Iris pigment epithelial cell (primary cell): ENCODE measurements around the gene ELMO3.
A peak's percentile ranks its signal among the peaks of the same experiment; 100 is the strongest.

Experiments
- DNase-seq: peaks from one replicate; pipeline ENCODE4 v3.0.0-alpha.2; 2011; ENCODE audit warnings: low read depth

Gene ELMO3, protein sequence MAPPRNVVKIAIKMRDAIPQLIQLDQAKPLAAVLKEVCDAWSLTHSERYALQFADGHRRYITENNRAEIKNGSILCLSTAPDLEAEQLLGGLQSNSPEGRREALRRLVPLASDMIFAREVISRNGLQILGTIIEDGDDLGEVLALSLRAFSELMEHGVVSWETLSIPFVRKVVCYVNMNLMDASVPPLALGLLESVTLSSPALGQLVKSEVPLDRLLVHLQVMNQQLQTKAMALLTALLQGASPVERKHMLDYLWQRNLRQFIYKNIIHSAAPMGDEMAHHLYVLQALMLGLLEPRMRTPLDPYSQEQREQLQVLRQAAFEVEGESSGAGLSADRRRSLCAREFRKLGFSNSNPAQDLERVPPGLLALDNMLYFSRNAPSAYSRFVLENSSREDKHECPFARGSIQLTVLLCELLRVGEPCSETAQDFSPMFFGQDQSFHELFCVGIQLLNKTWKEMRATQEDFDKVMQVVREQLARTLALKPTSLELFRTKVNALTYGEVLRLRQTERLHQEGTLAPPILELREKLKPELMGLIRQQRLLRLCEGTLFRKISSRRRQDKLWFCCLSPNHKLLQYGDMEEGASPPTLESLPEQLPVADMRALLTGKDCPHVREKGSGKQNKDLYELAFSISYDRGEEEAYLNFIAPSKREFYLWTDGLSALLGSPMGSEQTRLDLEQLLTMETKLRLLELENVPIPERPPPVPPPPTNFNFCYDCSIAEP

DNA sequence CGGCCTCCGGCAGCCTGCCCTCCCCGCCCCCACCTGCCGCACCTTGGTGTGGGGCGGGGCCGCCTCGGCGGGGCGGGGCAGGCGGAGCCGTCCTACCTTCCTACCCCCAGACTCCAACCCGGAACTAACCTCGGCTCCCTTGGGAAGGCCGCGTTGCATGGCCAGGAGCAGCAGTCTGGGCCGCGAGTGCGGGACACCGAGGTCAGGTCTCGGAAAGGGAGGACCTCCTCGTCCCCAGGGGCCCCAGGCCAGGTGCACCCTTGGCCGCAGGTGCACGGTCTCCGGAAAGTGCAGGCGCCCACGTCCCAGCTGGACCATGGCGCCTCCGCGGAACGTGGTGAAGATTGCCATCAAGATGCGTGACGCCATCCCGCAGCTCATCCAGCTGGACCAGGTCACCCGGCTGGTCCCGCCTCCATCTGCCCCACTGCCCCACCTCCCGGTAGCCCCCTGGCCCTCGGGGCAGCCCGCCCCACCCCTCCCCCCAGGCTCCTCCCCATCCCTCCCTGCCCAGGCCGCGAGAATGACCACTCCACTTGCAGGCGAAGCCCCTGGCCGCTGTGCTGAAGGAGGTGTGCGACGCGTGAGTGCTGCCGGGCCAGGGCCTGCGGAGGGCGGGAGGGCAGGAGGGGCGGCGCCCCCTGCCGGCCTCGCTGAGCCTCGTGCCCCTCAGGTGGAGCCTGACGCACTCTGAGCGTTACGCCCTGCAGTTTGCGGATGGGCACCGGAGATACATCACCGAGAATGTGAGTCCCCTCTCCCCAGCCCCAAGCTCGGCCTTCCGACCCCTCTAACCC lies at the start of gene ELMO3:
Gene ELMO3, plus strand, starts transcription at position 121 of the 797 bp plus-strand sequence. Its CDS starts 196 bp downstream, at position 317.
- DNase-seq: no peak

DNA sequence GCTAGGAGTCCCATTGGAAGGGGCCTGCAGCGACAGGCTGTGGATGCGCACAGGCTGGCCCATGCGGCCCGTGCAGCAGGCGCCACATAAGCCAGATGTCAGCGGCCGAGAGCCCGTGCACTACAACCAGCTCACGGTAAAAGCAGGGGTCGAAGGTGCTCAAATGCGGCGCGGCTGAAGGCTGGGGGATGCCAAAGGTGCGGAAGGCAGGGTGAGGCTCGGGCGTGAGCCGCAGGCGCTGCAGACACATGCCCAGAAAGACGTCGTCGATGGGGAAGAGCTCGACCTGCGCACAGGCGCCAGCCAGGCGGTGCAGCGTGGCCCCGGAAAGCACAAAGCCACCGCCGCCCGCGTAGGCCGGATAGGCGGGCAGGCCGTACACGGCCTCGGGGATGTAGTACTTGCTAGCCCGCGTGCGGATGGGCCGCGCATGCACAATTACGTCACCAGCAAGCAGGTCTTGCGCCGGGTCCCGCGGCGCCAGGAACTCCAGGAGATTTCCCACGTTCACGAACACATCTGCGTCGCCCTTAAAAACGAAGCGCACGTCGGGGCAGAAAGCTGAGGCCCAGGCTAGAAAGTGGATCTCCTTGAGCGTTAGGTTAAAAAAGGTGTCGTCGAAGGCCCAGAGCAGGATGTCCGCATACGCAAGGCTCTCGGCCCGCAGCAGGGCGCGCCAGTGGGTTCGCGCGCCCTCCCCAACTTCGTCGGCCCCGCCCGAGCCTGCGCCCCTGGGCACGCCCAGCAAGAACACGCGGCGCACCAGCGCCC lies 49.5 kb upstream of the ELMO3 start:
- no peak for DNase-seq

GRCh38 chr16:67150047-67150832 lies 48.7 kb upstream of the ELMO3 start:
- peak; percentile 75 for DNase-seq

DNA sequence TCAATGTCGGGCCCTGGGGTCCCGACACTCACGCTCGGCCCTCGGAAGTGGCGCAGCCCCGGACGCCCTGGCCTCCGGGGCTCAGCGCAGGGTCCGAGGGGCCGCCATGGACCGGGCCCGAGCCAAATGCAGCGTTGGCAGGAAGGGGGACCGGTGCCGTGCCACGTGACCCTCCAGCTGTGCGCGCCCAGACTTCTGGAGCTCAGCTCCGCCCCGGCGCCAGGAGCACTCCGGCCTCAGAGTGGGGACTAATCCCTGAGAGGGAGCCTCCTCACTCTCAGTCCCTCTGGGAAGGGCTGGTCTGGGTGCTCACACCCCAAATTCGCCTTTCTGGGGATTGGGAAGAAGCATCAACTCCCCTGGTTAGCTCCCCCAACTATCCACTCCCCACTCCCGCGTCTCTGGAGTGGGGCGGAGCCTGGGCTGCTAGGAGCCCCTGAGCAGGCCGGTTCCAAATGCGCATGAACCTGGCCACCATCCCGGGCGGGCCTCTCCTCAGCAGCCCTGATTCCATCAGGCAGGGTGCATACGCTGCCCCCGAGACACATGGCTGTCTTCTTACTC lies 48.0 kb upstream of the ELMO3 start, which contains the start of gene B3GNT9:
Gene B3GNT9, minus strand, starts transcription at position 166 of the 564 bp plus-strand sequence. CDS start 513 bp downstream, outside the sequence.
- DNase-seq: peak; percentile 81

DNA sequence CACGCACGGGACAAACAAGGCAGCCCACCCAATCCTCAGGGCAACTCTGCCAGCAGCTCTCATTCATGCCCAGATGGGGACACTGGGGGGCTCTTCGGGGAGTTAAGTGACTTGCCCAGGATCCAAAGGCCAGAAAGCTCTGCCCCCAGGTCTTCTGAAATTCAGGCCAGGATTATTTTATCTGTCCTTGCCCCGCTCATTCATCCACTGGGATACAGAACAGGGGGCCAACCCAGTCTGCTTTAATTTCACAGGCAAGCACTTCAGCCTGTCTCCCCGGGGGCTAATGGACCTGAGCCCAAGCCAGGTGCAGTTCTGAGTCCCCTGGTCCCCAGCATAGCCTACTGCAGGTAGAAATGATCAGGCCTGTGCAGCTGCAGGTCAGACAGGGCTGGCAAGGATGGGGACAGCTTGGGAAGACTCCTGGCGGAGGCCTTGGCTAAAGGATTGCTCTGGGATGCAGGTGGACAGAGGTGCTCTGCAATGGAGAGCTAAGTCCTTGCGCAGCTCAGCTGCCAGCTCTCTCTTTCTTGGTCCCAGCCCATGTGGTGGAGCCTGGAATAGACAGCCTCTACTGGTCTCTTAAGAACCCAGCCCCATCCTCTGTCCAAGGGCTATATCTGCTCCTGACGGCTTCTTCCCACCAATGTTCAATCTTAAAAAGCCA lies 47.4 kb upstream of the ELMO3 start:
- DNase-seq: no peak

DNA sequence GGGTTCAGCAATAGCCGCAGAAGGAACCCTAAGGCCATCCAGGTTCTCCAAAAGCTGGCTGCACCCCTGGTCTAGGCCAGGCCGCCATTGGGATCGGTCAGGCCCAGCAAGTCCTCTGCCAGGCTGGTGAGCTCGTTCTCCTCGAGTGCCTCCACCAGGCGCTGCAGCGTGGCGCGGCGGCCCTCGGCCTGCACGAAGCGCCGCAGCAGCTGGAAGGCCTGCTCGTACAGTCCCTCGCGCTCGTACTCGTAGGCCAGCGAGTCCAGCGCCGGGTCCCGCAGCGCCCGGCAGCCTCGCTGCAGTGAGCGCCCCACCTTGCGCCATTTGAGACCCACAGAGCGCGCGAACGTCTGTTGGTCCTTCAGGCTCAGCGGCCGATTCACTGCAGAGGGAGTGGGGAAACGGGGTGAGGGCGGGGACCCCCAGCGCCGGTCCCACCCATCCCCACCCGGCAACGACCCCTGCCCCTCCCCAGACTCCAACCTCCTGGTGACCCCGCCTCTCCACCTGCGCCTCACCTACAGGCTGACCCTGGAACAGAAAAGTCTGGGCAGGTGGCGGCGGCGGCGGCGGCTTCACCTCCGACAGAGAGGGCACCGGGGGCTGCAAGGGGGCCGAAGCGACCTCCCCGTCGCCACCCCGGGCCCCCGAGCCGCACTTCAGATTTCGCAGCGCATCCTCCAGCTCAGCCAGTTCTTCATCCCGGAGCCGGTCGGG lies 44.2 kb upstream of the ELMO3 start:
- no peak for DNase-seq

GRCh38 chr16:67155295-67156142 lies 43.4 kb upstream of the ELMO3 start:
- DNase-seq: peak; percentile 69

DNA sequence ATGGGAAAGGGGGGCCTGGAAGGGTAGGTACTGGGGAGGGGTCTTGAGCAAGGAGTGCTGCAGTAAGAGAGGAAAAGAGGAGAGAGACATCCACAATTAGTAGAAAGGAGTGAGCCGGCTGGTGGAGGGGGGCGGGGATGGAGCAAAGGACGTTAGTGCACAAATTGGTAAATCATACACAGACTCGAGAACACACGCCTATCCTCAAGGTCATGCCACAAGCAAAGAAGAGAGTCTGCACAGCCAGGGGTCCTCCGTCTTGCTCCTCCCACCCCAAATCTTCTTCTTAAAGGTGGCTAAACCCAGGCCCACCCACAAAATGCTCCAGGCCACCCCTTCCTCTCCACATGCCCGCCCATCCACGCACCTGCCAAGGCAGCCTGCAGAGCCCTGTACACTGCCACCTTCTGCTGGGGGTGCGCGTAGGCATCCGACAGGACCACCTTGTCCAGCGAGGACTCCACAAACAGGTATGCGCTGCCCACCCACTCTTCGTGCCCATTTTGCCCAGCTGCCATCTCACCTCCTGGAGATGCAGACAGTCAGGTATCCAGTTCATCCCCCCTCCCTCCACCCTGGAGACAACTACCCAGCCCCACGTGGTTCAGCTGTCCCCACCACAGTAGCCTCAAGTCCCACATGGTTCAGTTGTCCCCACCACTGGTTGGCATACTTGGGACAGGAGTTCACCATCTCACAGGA lies 42.6 kb upstream of the ELMO3 start:
- DNase-seq: no peak

- no peak for DNase-seq
Observed at GRCh38 chr16:67157106-67157748, 41.7 kb upstream of the ELMO3 start.

DNA sequence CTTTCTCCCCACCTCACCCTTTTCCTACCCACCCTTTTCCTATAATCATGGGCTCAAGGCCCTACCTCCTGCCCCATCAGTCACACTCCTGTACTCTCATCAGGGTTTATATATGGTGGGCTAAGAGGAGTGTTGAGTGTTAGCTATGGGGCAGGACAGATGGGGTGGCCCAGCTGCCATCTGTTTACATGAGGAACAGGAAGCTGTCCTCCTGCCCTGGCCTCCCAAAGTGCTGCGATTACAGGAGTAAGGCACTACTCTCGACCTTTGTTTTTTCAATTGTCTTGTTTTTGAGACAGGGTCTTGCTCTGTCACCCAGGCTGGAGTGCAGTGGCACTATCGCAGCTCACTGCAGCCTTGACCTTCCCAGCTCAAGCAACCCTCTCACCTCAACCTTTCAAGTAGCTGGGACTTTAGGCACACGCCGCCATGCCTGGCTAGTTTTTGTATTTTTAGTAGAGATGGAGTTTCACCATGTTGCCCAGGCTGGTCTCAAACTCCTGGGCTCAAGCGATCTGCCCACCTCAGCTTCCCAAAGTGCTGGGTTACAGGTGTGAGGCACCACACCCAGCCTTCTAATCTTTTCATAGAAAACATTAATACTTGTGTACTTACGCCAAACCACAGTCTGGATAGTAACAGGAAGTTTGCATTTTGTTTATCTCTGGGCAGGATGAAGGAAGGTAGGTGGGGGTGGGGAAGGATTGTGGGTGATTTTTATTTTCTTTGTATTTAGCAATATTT lies 40.9 kb upstream of the ELMO3 start:
- DNase-seq: no peak

- DNase-seq: no peak
Observed at GRCh38 chr16:67158637-67159600, 40.0 kb upstream of the ELMO3 start.

- no peak for DNase-seq
Observed at GRCh38 chr16:67161595-67162058, 37.3 kb upstream of the ELMO3 start.

- peak; percentile 68 for DNase-seq
Observed at GRCh38 chr16:67162506-67163163, 36.3 kb upstream of the ELMO3 start.
